ENCODE data around the gene CRHR1.

Gene CRHR1

GRCh38 chr17:45824901-45825492, 40.9 kb downstream of the CRHR1 start:
- DNase-seq, result no peak

GRCh38 chr17:45825792-45826191, 41.7 kb downstream of the CRHR1 start:
- DNase-seq, result no peak

GRCh38 chr17:45826919-45827588, 42.9 kb downstream of the CRHR1 start:
- no peak for DNase-seq

GRCh38 chr17:45828171-45828570, 44.1 kb downstream of the CRHR1 start:
- no peak for DNase-seq

GRCh38 chr17:45828582-45829133, 44.5 kb downstream of the CRHR1 start:
- no peak for DNase-seq

- DNase-seq, result no peak
Measured at GRCh38 chr17:45833920-45834319, 49.8 kb downstream of the CRHR1 start.

- DNase-seq, result no peak
Measured at GRCh38 chr17:45834471-45835396, 50.6 kb downstream of the CRHR1 start.

- DNase-seq, result no peak
Measured at GRCh38 chr17:45835481-45835880, 51.4 kb downstream of the CRHR1 start.

GRCh38 chr17:45836047-45837044, 52.2 kb downstream of the CRHR1 start:
- no peak for DNase-seq

GRCh38 chr17:45837187-45837586, 53.1 kb downstream of the CRHR1 start:
- DNase-seq, result no peak

GRCh38 chr17:45837603-45838002, 53.5 kb downstream of the CRHR1 start:
- no peak for DNase-seq

GRCh38 chr17:45838751-45839295, 54.7 kb downstream of the CRHR1 start:
- DNase-seq, result no peak

GRCh38 chr17:45839442-45839841, 55.3 kb downstream of the CRHR1 start:
- no peak for DNase-seq

GRCh38 chr17:45841186-45841585, 57.1 kb downstream of the CRHR1 start:
- DNase-seq, result no peak

GRCh38 chr17:45841883-45842525, 57.9 kb downstream of the CRHR1 start:
- DNase-seq, result no peak

- DNase-seq, result no peak
Measured at GRCh38 chr17:45843722-45844121, 59.6 kb downstream of the CRHR1 start.

- no peak for DNase-seq
Measured at GRCh38 chr17:45844695-45845375, 60.7 kb downstream of the CRHR1 start, which contains the start of gene SPPL2C. Gene SPPL2C (plus strand): TSS chr17:45844881. CDS start chr17:45844907, 26 bp downstream.

- no peak for DNase-seq
Measured at GRCh38 chr17:45845376-45846185, 61.5 kb downstream of the CRHR1 start.

- no peak for DNase-seq
Measured at GRCh38 chr17:45846223-45846622, 62.1 kb downstream of the CRHR1 start.

GRCh38 chr17:45846646-45847045, 62.5 kb downstream of the CRHR1 start:
- no peak for DNase-seq
